Activated CD4-positive, alpha-beta T cell treated with anti-CD3 and anti-CD28 coated beads for 24 hours (primary cell): ENCODE results near the gene CREBRF.
"Not testable (repeated sequence)": the region's sequence is repeated elsewhere in the genome, so short reads cannot be mapped to it uniquely, and the experiment has no call there.

ENCODE experiments used
- DNase-seq, 2 donors: peaks; one replicate each; pipeline ENCODE4 v3.0.0-alpha.2; 2020; ENCODE audit warnings: low read depth in 2 of 2

CREBRF gene

GRCh38 chr5:173035904-173036707 is 20.0 kb upstream of the CREBRF start:
- peak; percentile 12 to 33 for DNase-seq

GRCh38 chr5:173039188-173039587 is 17.0 kb upstream of the CREBRF start:
- DNase-seq = no peak

GRCh38 chr5:173039964-173040363 is 16.2 kb upstream of the CREBRF start:
- DNase-seq = no peak

GRCh38 chr5:173041881-173042762 is 14.0 kb upstream of the CREBRF start:
- DNase-seq = no peak

GRCh38 chr5:173042763-173043107 is 13.4 kb upstream of the CREBRF start:
- no peak for DNase-seq

- no peak for DNase-seq
These were observed 10.7 kb upstream of the CREBRF start for GRCh38 chr5:173045474-173045873.

GRCh38 chr5:173047096-173047837 is 8.9 kb upstream of the CREBRF start:
- not testable (repeated sequence) for DNase-seq

- DNase-seq = no peak
These were observed 8.4 kb upstream of the CREBRF start for GRCh38 chr5:173047838-173048105.

- no peak for DNase-seq
These were observed 5.4 kb upstream of the CREBRF start for GRCh38 chr5:173050791-173051190.

- no peak for DNase-seq
These were observed 4.4 kb upstream of the CREBRF start for GRCh38 chr5:173051746-173052145.

GRCh38 chr5:173053041-173053440 is 3.1 kb upstream of the CREBRF start:
- no peak for DNase-seq

GRCh38 chr5:173055042-173055721 is 970 bp upstream of the CREBRF start:
- no peak for DNase-seq

GRCh38 chr5:173055722-173055982 is 500 bp upstream of the CREBRF start:
- DNase-seq = no peak

- DNase-seq = peak; percentile 67 to 74
These were observed 570 bp downstream of the CREBRF start for GRCh38 chr5:173056783-173057061.

GRCh38 chr5:173057062-173057924 is 1.1 kb downstream of the CREBRF start:
- DNase-seq = peak; percentile 98

GRCh38 chr5:173062141-173062540 is 6.0 kb downstream of the CREBRF start:
- no peak for DNase-seq

- no peak for DNase-seq
These were observed 9.0 kb downstream of the CREBRF start for GRCh38 chr5:173065155-173065554.

- no peak for DNase-seq
These were observed 13.5 kb downstream of the CREBRF start for GRCh38 chr5:173069671-173070070.

- DNase-seq = no peak
These were observed 19.1 kb downstream of the CREBRF start for GRCh38 chr5:173075137-173075843.

GRCh38 chr5:173075970-173076369 is 19.8 kb downstream of the CREBRF start:
- DNase-seq = no peak

- not testable (repeated sequence) for DNase-seq
These were observed 20.3 kb downstream of the CREBRF start for GRCh38 chr5:173076471-173076870.
